Fibroblast of gingiva (primary cell): ENCODE data around the gene SOX8.

Experiments
- DNase-seq: peaks from one replicate; pipeline ENCODE4 v3.0.0-alpha.2; 2011; ENCODE audit warnings: low read depth

Gene SOX8

DNA sequence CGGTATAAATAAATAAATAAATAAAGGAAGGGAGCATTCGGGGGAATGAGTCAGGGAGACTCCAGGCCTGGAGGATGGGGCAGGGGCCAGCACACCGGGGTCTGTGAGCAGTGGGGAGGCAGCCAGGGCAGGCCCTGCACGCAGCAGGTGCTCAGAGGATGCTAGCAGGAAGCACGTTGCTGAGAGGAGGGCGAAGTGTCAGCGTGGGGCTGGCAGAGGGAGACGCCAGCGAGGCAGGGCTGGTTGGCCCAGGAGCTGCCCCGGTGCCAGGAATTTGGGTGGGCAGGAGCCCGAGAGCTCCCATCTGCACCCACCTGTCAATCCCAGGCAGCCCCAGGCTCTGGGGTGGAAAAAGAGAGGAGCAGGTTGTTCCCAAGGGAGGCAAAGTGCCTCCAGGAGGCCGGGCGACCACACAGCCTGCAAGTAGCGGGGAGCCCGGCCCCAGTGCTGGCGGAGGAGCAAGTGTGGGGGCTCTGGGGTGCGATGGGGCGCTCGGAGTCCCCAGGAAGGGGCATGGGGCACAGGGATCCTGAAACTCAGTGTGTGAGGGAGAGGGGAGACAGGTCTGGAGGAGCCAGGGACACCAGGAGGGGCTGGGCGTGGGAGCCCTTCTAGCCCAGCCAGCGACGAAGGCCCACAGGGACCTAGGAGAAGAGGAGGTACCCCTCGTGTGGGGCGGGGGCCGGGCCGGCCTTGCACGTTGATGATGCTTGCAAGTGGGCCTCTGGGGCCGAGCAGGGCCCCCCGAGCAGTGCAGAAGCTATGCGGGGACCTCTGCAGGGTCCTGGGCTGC is 28.0 kb downstream of the SOX8 start:
- no peak for DNase-seq

DNA sequence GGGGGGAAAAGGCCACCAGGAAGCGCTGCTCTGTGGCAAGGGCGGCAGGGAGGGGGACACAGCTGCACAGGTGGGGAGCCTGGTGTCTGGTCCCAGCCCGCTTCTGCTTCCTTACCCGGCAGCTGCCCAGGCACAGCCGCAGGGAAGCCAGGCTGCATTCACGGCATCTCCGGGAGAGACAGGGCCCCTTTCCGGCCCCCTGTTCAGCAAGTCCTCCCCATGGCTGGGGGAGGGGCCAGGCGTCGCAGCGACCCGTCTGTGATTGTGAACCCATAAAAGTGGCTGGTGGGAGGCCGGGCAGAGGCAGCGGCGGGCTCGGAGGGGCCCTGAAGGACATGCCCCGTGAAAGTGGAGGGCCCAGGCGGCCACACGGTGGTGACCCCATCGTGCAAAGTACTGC is 28.7 kb downstream of the SOX8 start:
- DNase-seq, result no peak

DNA sequence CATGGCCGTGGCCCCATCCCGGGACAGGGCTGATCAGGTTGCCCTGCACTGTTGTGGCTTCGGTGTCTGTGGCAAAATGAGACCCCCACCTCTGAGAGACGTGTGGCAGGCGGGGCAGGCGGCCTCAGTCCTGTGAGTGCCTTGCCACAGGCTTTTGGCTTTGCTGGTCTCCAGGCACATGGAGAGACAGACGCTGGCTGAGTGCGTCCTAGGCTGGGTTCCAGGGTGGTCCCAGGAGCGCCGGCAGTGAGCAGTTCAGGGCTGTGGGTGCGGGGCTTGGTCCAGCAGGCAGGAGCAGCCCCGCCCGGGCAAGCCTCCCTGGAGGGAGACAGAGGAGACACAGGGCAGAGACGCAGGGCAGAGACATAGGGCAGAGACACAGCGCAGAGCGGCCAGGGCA is 29.2 kb downstream of the SOX8 start:
- DNase-seq, result no peak

DNA sequence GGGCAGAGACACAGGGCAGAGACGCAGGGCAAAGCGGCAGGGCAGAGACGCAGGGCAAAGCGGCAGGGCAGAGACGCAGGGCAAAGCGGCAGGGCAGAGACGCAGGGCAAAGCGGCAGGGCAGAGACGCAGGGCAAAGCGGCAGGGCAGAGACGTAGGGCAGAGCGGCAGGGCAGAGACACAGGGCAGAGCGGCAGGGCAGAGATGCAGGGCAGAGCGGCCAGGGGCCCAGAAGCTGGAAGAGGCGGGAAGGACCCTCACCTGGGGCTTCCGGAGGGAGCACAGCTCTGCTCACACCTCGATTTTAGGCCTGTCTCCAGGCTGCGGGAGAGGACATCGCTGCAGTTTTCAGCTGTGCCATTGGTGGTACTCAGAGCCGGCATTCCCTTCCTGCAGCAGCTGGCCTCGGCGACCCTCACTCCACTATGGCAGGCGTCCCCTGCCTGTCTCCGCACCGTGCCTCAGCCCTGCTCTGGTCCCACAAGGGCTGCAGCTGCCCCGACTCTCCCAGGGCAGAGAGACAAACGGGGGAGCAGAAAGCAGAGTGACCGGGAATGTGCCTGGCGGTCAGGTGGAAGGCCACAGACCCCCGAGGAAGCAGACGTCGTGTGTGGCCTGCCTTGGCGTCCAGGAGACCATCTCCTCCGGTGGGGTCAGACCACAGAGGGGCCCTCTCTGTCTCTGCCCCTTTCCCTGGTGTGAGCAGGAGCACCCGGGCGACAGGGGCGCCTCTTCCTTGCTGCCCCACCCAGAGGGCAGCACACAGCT is 29.9 kb downstream of the SOX8 start:
- no peak for DNase-seq

DNA sequence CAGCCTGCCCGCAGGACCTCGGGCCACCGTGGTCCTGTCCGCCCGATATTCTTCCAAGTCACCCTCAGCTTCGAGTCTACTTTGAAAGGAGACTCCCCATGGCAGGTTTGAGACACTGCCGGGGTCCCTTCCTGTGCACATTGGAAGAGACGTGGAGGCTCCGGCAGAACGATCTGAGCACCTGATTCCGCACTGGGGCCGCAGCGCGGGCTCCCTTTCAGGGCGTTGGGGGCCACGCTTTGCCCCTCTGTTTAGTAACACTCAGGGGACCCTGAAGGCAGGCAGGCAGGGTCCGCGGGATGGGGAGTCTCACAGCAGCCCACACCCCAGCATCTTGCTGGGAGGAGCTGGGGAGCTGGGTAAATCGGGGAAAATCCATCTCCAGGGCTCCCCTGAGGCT is 30.6 kb downstream of the SOX8 start:
- no peak for DNase-seq

DNA sequence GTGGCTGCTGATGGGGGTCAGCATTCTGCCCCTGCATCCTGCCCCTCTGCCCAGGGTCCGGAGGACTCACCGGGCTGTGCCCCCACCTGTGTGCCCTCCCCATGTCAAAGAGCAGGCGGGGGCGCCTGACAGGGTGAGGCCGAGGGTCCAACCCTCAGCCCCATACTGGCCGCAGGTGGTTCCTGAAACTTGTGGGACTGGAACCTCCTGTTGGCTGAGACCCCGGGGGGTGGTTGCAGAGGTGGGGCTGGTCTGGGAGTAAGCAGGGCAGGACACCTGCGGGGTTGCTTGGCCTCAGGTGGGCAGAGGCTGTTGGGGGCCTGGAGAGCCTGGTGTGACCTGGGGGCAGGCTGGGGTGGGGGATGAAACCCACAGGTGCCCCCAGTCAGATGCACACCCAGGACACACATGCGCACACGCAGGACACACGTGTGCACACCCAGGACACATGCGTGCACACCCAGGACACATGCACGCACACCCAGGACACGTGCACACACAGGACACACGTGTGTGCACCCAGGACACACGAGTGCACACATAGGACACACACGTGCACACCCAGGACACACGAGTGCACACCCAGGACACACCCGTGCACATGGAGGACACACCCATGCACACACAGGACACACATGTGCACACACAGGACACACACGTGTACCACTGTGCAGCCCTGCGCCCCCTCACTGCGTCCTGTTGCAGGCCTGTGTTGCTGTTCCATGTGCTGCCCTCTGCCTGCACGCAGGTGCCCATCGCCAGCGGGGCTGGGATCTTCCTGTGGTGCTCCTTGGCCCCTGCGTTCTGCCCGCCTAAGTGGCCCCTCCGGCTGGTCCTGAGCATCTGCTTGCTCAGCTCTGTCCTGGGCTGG is 31.4 kb downstream of the SOX8 start:
- no peak for DNase-seq

DNA sequence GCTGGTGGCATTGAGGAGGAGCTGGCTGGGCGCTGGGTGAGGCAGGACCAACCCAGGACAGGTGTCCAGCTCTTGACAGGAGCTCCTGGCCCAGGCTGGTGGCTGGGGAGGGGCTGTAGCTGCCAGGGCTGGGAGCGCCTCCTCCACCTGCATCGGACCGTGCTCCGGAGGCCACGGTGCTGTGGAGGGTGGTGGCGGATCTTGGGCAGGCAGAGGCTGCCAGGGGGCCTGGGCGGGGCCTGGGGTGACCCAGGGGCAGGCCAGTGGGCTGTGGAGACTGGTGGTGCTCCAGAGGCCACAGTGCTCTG is 32.0 kb downstream of the SOX8 start:
- no peak for DNase-seq

DNA sequence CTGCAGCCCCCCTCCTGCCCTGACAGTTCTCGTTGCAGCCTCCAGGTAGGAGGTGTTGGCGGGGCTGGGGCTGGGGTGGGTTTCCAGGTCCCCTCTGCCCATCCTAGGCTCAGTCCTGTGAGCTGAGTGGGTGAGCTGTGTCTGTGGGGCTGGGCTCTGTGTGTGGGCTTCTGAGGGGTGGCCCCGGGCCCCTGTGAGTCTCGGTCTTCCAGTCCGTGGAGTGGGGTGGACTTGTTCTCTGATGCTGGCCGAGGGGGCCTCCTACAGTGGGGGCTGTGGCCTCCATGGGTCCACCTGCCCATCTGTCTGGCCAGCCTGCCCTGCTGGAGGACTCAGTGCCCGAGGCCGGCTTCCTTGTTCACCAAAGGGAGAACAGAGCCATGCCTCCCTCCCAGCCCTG is 32.7 kb downstream of the SOX8 start:
- DNase-seq, result no peak

DNA sequence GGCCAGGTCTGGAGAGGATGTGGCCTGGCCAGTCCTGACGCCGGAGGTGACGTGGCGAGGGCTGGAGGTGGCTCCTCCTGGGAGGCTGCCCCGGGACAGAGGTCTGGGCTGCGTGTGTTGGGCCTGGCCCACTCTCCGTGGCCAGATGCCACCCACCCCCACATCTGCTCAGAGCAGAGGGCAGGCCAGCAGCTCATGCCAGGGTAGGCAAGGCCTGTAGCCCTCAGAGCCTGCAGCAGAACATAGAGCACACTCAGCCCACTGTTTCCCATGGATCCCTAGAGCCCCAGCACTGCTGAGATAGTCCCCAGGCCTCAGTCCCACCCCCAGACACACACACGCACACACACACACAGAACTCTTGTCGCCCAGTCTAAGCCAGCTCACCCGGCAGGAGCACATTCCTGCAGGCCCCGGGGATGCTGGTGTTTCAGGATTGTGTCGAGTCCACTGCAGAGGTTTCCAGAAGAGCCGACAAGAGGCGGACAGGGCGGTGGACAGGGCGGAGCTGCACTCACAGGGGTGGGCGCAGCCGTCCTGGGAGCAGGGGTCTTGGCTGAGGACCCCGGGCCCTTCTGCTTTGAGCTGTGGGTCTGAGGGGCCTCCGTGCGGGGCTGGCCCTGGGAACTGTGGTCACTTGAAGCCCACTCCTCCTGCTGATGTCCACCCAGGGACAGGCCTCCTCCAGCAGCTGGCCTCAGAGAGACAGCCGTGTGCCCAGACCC is 33.4 kb downstream of the SOX8 start:
- no peak for DNase-seq

DNA sequence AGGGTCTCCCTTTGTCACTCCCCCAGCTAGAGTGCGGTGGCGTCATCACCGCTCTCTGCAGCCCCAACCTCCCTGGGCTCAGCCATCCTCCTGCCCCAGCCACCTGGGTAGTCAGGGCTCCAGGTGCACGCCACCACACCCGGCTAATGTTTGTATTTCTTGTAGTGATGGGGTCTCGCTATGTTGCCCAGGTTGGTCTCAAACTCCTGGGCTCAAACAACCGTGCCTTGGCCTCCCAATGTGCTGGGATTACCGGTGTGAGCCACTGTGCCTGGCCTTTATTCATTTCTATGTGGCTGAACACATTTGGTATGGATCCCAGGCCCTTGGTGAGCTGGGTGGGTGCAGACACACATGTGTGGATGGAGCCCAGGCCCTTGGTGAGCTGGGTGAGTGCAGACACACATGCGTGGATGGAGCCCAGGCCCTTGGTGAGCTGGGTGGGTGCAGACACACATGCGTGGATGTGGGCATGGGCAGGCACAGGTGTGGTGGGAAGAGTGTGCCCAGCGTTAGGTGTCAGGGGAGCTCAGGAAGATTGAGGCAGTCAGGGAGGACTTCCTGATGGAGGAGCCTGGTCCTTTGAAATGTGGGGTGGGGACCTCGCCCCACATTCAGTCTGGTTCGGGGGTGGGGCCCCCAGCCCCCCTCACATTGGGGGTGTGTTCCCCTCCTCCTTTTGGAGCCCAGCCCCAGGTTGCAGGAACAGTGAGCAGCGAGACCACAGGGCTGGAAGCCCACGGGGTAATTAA is 37.1 kb downstream of the SOX8 start:
- no peak for DNase-seq

DNA sequence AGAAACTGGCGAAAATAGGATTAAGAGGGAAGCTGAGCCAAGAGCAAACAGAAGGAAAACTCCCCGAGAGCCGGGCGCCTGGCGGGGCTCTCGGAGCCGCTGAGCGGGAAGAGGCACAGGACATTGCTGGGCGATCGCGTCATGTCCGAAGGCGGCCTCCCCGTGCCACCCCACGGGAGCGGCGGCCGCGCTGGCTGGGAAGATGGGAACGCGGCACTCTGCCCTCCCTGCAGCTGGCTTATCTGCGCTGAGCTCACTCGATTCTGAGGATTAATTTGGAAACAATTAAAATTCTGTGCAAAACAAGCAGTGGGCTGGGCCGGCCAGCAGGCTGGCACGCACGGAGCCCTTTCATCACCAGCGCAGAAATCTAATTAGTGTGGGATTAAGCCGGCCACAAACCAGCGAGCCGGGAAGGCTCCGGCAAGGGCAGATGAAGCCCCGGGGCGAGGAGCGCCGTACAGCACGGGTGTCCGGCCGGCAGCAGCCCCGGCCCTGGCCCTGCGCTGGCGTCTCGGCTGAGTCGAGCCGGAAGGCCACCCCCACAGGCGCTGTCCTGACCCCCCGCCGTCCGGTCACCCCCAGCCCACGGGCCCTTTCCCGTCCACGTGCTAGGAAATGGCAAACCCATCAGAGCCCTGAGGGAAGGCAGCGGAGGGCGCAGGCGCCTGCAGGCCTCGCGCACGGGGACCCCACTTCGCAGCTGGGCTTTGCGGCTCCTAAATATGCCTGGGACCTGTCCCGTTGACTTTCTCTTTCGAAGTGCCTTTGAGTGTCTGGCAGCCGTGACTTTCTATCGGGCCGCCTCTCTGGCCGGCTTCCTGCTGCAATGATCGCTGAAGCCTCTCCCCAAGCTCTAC is 37.9 kb downstream of the SOX8 start:
- DNase-seq, result peak; percentile 73

DNA sequence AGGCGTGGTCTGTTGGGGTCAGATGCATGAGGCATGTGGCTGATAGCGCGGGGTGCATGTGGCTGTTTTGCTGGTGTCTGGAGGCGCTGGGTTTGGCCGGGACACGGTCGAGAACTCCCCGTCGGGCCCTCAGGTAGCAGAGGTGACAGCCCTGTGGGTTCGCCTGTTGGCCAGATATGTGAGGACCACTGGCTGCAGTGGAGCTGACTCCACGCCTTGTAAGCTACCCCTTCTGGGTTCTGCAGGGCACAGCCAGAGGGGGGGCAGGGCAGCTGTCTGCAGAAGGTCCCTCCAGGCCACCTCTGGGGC is 38.5 kb downstream of the SOX8 start:
- DNase-seq, result no peak

DNA sequence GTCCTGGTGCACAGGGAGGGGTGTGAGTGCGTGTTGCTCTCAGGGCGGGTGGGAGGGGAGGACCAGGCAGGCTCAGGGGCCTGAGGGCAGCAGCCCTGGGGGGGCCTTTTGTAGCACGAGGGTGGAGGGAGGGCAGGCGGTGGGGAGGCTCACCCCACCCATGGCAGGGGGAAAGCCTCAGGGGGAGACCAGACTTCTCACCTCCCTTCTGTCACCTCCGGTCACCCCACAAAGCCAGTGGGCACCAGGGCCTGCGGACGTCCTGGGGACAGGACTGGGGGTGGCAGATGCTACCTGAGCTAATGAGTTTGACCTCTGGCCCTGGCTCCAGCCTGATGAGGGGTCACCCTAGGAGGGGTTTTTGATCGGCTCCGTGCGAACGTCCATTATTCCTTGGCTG is 39.0 kb downstream of the SOX8 start:
- DNase-seq, result no peak

DNA sequence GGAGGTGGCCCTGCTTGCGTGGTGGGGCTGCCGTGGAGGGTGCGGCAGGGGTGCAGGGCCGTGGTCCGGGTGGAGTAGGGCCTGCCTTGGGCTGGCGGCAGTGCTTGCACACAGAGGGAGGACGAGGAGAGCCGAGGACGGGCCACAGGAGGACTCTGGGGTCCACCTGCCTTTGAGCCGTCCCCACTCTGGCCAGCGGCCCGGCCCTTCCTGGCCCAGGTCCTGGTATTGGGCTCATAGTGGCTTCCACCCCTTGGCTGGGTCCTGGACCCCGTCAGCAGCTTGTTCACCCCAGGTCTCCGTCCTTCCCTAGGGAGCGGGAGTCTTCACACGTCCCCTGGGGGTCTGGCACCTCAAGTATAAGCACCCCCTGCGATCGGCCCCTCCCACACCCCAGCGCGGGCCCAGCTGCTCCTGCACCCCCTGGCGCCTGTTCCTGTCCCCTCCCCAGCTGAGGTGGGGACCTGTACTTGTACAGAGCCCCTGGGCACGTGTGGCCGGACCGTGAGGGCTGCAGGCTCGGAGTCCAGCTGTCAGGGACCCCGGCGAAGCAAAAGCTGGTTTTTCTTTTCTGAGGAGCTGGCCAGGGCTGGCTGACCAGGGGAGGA is 40.1 kb downstream of the SOX8 start:
- no peak for DNase-seq

DNA sequence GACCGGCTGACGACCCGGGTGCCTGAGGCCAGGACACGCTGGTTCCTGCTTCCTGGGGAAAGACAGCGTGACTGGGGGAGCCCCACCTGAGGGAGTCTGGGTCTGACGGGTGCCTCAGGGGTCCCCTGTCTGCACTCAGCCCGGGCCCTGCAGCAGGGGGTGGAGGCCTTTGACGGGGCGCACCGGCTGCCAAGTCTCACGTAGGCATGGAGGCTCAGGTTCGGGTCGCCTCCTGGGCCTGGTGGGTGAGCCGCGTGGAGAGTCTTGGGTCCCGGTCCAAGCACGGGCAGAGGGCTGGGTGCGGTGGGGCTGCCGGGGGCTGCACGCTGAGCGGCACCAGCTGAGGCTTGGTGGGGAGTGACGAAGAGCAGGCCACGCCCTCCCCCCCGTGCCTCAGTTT is 40.9 kb downstream of the SOX8 start:
- DNase-seq, result no peak

DNA sequence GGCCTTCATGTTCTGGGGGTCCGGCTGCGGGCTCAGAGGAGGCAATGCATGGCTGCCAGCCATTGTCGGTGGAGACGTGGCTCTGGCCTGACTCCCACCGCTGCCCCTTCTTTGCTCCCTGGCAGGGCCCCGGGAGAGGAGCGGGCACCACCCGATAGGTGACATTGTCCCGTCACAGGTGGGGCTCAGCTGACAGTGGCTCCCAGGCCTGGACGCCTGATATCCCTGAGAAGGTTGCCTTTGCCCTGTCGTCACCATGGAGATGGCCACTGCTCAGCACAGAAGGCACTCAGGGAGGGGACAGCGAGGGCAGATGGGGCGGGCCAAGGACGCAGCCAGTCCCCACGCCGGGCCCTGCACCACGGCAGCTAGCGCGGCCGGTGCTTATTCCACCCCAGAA is 42.6 kb downstream of the SOX8 start:
- no peak for DNase-seq

DNA sequence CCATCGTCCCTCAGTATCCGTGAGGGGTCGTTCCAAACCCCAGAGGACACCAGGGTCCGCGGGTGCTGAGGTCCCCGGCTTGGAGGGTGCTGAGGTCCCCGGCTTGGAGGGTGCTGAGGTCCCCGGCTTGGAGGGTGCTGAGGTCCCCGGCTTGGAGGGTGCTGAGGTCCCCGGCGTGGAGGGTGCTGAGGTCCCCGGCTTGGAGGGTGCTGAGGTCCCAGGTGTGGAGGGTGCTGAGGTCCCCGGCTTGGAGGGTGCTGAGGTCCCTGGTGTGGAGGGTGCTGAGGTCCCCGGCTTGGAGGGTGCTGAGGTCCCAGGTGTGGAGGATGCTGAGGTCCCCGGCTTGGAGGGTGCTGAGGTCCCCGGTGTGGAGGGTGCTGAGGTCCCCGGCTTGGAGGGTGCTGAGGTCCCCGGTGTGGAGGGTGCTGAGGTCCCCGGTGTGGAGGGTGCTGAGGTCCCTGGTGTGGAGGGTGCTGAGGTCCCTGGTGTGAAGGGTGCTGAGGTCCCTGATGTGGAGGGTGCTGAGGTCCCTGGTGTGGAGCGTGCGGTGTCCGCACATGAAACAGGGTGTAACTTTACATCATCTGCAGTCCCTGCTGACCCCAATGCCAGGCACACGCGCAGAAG is 43.7 kb downstream of the SOX8 start:
- peak; percentile 21 for DNase-seq

DNA sequence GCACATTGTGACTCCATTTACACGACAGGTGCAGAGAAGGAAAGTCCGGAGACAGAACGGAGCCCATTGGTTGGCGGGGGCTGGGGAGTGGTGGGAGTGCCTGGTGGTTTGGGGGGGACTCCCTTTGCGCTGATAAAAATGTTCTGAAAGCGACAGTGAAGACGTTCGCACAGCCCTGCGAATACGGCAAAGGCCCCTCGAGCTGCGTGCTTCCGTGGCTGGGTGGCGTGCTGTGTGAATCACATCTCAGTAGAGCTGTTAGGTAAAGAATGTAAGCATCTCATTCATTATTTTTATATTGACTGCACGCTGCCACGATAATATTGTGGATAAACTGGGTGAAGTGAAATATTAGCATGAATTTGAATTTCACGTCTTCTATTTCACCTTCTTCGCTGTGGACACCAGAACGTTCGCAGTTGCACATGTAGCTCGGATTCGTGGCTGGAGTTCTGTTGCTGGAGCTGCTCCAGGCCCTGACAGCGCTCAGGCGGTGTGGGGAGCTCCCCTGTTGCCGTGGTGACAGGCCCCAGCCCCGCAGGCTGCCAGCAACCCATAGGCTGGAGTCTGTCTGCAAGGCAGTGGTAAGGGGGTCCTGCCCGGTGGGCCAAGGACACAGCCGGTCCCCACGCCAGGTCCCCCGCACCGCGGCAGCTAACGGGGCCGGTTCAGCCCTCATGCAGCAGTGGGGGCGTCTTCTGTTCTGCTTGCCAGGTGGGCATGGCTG is 44.6 kb downstream of the SOX8 start:
- no peak for DNase-seq
